Upper lobe of left lung (tissue), 6 donors: ENCODE data around the gene RRP9. TPM values are rescaled to one million over a fixed set of nuclear protein-coding genes. Genes with fewer than 3 reads are reported as not detected.

Experiments used
- ATAC-seq, 2 donors: fragments of 200-7000 bp; cut with Tn5 transposase; one replicate each; pipeline ENCODE4 v1.9.1; 2022; ENCODE audit warnings: mild to moderate bottlenecking in 2 of 2, moderate library complexity in 2 of 2; ENCODE audit not compliant: low FRiP score in 2 of 2
- DNase-seq, 2 donors: peaks; one replicate each; pipeline ENCODE4 v3.0.0-alpha.2; 2019 to 2020
- H3K27ac ChIP-seq, 4 donors: fragments of 200-600 bp; sonication (generic); one replicate each; pipeline ENCODE4 v1.5.1; 2016 to 2019
- H3K27me3 ChIP-seq, 4 donors: fragments of 200-600 bp; sonication (generic); one replicate each; pipeline ENCODE4 v1.5.1; 2017 to 2019
- H3K36me3 ChIP-seq, 4 donors: fragments of 200-600 bp; sonication (generic); one replicate each; pipeline ENCODE4 v1.5.1; 2016 to 2019
- H3K4me1 ChIP-seq, 4 donors: fragments of 200-600 bp; sonication (generic); one replicate each; pipeline ENCODE4 v1.5.1; 2018 to 2019
- H3K4me3 ChIP-seq, 4 donors: fragments of 200-600 bp; sonication (generic); one replicate each; pipeline ENCODE4 v1.5.1; 2017 to 2019; ENCODE audit warnings: mild to moderate bottlenecking in 2 of 4, moderate library complexity in 1 of 4
- H3K9me3 ChIP-seq, 4 donors: fragments of 200-600 bp; sonication (generic); one replicate each; pipeline ENCODE4 v1.5.1; 2018 to 2019
- CTCF ChIP-seq, 6 experiments: fragments of 450-650 bp in 4 of 6; fragments of 200-600 bp in 2 of 6; sonication (generic) in 2 of 6; IDR thresholded peaks; one replicate each; pipeline ENCODE4 v1.5.1; 2016 to 2019; ENCODE audit warnings: antibody characterized with exemption in 6 of 6
- EP300 ChIP-seq, 4 donors: sonication (generic); formaldehyde crosslinking; IDR thresholded peaks; one replicate each; pipeline ENCODE4 v1.5.1; 2017; ENCODE audit warnings: antibody characterized with exemption in 4 of 4, control low read depth in 2 of 4
- POLR2A ChIP-seq, 4 donors: fragments of 450-650 bp; IDR thresholded peaks; one replicate each; pipeline ENCODE4 v1.5.1; 2016 to 2017; ENCODE audit warnings: antibody characterized with exemption in 4 of 4, mild to moderate bottlenecking in 2 of 4
- POLR2AphosphoS5 ChIP-seq, 2 donors: sonication (generic); formaldehyde crosslinking; IDR thresholded peaks; one replicate each; pipeline ENCODE4 v1.5.1; 2017; ENCODE audit warnings: antibody characterized with exemption in 2 of 2
- WGBS, 2 donors: methylation state at CpG; one replicate each; pipeline ENCODE4 v1.1.5; 2017 to 2018; 5-methylcytosine and 5-hydroxymethylcytosine counted together
- total RNA-seq, 6 donors: library from RNA; depleted of rRNA in 4 of 6; stranded (reverse); fragments of >200 nt in 4 of 6; gene quantifications; one replicate each; pipeline versions ENCODE4 v1.1.0 to v1.2.1, GENCODE V29; 2016 to 2021
- donor health status: DM: no; HTN: no; CAD: no; lungs with moderate emphysema.
- donor health status: DM: no; HTN: yes; CAD: no; lungs with severe emphysema.

Gene RRP9
- total RNA-seq, 6 donors from 2014 or later = 10.7 to 30.4 (median 19.8) TPM

GRCh38 chr3:51971350-51971749 lies 29.6 kb upstream of the RRP9 start:
- no peak for ATAC-seq
- DNase-seq = no peak
- Histone ChIP-seq H3K4me1 (peaks cover 30 to 68% (median 46%) of the 10 kb centered on the region in 4 donors), H3K36me3 (no peaks in the 10 kb centered on the region), H3K27me3 (peaks cover 0 to 4% (median 0%) of the 10 kb centered on the region in 4 donors), H3K9me3 (no peaks in the 10 kb centered on the region), H3K27ac (no peak overlapping the region), H3K4me3 (no peak overlapping the region)
- 96% methylated on average over 5 of the region's 11 CpGs; no CpG with 5 or more reads in 1 of the 2 donors for WGBS, 2 donors
- no peak for TF ChIP-seq CTCF (IDR thresholded peaks at IDR 0.05)
- TF ChIP-seq POLR2AphosphoS5 (IDR thresholded peaks at IDR 0.05) = no peak
- TF ChIP-seq EP300 (IDR thresholded peaks at IDR 0.05) = no peak
- TF ChIP-seq POLR2A (IDR thresholded peaks at IDR 0.05) = no peak

GRCh38 chr3:51970606-51971300 lies 29.0 kb upstream of the RRP9 start:
- Histone ChIP-seq H3K9me3 (no peaks in the 10 kb centered on the region), H3K36me3 (no peaks in the 10 kb centered on the region), H3K27ac (no peak overlapping the region), H3K4me1 (peaks cover 28 to 67% (median 46%) of the 10 kb centered on the region in 4 donors), H3K4me3 (no peak overlapping the region), H3K27me3 (peaks cover 0 to 4% (median 0%) of the 10 kb centered on the region in 4 donors)
- WGBS, 2 donors = 79 to 96% methylated on average over 4 to 6 of the region's 6 CpGs
- DNase-seq = no peak
- no peak for ATAC-seq
- no peak for TF ChIP-seq CTCF (IDR thresholded peaks at IDR 0.05)

- Histone ChIP-seq H3K27me3 (peaks cover 0 to 4% (median 0%) of the 10 kb centered on the region in 4 donors), H3K9me3 (no peaks in the 10 kb centered on the region), H3K4me1 (peaks cover 24 to 65% (median 40%) of the 10 kb centered on the region in 4 donors), H3K4me3 (no peak overlapping the region), H3K27ac (no peak overlapping the region), H3K36me3 (no peaks in the 10 kb centered on the region)
- WGBS, 2 donors = 83% methylated on average over 4 of the region's 4 CpGs; no CpG with 5 or more reads in 1 of the 2 donors
- DNase-seq = no peak
- no peak for ATAC-seq
- TF ChIP-seq CTCF (IDR thresholded peaks at IDR 0.05) (no peak), POLR2AphosphoS5 (IDR thresholded peaks at IDR 0.05) (no peak), POLR2A (IDR thresholded peaks at IDR 0.05) (no peak), EP300 (IDR thresholded peaks at IDR 0.05) (no peak)
Measured at GRCh38 chr3:51969841-51970240, 28.1 kb upstream of the RRP9 start.

- Histone ChIP-seq H3K27me3 (peaks cover 0 to 4% (median 0%) of the 10 kb centered on the region in 4 donors), H3K9me3 (no peaks in the 10 kb centered on the region), H3K36me3 (no peaks in the 10 kb centered on the region), H3K4me1 (peaks cover 17 to 57% (median 33%) of the 10 kb centered on the region in 4 donors), H3K4me3 (no peak overlapping the region), H3K27ac (peak overlapping the region in 2 of 4 donors; percentile 94 to 95)
- no peak for DNase-seq
- no peak for ATAC-seq
- WGBS, 2 donors = 90 to 99% methylated on average over 4 to 6 of the region's 6 CpGs
- TF ChIP-seq POLR2AphosphoS5 (IDR thresholded peaks at IDR 0.05) = no peak
- TF ChIP-seq CTCF (IDR thresholded peaks at IDR 0.05) = no peak
- no peak for TF ChIP-seq POLR2A (IDR thresholded peaks at IDR 0.05)
- TF ChIP-seq EP300 (IDR thresholded peaks at IDR 0.05) = no peak
Measured at GRCh38 chr3:51968883-51969678, 27.4 kb upstream of the RRP9 start.
